Thymus (tissue), 11 donors: ENCODE results near the gene EFCC1. TPM values are rescaled to one million over a fixed set of nuclear protein-coding genes. Genes with fewer than 3 reads are reported as not detected.
"Not testable (repeated sequence)": the region's sequence is repeated elsewhere in the genome, so short reads cannot be mapped to it uniquely, and the experiment has no call there.

Experiments used
- DNase-seq, 9 donors: peaks; one replicate each; pipeline ENCODE4 v3.0.0-alpha.2; 2013; ENCODE audit warnings: low spot score in 9 of 9, low read depth in 6 of 9, missing footprints in 1 of 9
- H3K27ac ChIP-seq, 2 donors: one replicate each; pipeline ENCODE4 v1.5.1; 2013; ENCODE audit warnings: control low read depth in 1 of 2, low read depth in 1 of 2, low read length in 1 of 2, mild to moderate bottlenecking in 1 of 2, moderate library complexity in 1 of 2
- H3K27me3 ChIP-seq, 2 donors: one replicate each; pipeline ENCODE4 v1.5.1; 2013; ENCODE audit warnings: low read length in 1 of 2; ENCODE audit not compliant: control insufficient read depth in 2 of 2, insufficient read depth in 1 of 2
- H3K36me3 ChIP-seq, 2 donors: one replicate each; pipeline ENCODE4 v1.5.1; 2013; ENCODE audit warnings: low read length in 1 of 2, mild to moderate bottlenecking in 1 of 2, moderate library complexity in 1 of 2; ENCODE audit not compliant: control insufficient read depth in 2 of 2, insufficient read depth in 2 of 2
- H3K4me1 ChIP-seq, 2 donors: one replicate each; pipeline ENCODE4 v1.5.1; 2013; ENCODE audit warnings: low read length in 2 of 2; ENCODE audit not compliant: control insufficient read depth in 2 of 2, insufficient read depth in 2 of 2
- H3K4me3 ChIP-seq, 2 donors: one replicate each; pipeline ENCODE4 v1.5.1; 2013; ENCODE audit warnings: low read length in 2 of 2, control low read depth in 1 of 2, mild to moderate bottlenecking in 1 of 2
- H3K9me3 ChIP-seq, 2 donors: one replicate each; pipeline ENCODE4 v1.5.1; 2013; ENCODE audit warnings: low read length in 1 of 2, mild to moderate bottlenecking in 1 of 2; ENCODE audit not compliant: control insufficient read depth in 2 of 2, insufficient read depth in 1 of 2
- WGBS: extraction: QIAGEN DNeasy Blood & Tissue Kit; methylation state at CpG from one replicate; pipeline ENCODE4 v1.1.7; 2013; 5-methylcytosine and 5-hydroxymethylcytosine counted together
- polyA plus RNA-seq: library from polyadenylated mRNA; stranded (reverse); fragments of 200-250 nt; gene quantifications from one replicate; pipeline ENCODE4 v1.2.3, GENCODE V29; 2013
- total RNA-seq: library from RNA; stranded (reverse); fragments of 120-200 nt; gene quantifications from one replicate; pipeline ENCODE4 v1.2.4, GENCODE V29; 2013
- donor health status: healthy.

Gene EFCC1
- total and polyA plus RNA-seq, 2 donors = 1.0 to 1.5 TPM

- not testable (repeated sequence) for H3K27ac ChIP-seq, H3K27me3 ChIP-seq, H3K4me1 ChIP-seq, H3K36me3 ChIP-seq, DNase-seq, H3K4me3 ChIP-seq, H3K9me3 ChIP-seq
- WGBS = 92% methylated on average over 13 of the region's 13 CpGs
Measured at GRCh38 chr3:129069313-129070085, 68.4 kb downstream of the EFCC1 start.

- 72% methylated on average over 8 of the region's 8 CpGs for WGBS
- DNase-seq = no peak
- H3K27ac ChIP-seq = no peak overlapping the region
Measured at GRCh38 chr3:129070086-129070885, 69.2 kb downstream of the EFCC1 start.

DNA sequence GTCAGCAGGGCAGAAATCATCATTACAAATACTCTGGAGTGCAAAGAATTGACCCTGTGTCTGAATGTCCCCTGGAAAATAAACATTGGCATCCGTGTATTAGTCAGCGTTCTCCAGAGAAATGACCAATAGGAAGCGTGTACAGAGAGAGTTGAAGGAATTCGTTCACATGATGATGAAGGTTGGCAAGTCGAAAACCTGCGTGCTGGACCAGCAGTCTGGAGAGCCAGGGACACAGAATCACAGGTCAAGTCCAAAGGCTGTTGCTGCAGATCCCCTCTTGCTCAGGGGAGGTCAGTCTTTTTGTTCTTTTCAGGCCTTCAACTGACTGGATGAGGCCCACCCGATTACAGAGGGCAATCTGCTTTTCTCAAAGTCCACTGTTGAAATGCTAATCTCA is 76.1 kb downstream of the EFCC1 start:
- no peak for DNase-seq
- Histone ChIP-seq H3K27ac (no peak overlapping the region), H3K27me3 (no peaks in the 10 kb centered on the region), H3K4me3 (no peak overlapping the region), H3K4me1 (peaks cover 0 to 7% of the 10 kb centered on the region in 2 donors), H3K36me3 (no peaks in the 10 kb centered on the region), H3K9me3 (no peaks in the 10 kb centered on the region)
- 97% methylated on average over 7 of the region's 7 CpGs for WGBS

More at GRCh38 chr3:129070086-129070885, 69.2 kb downstream of the EFCC1 start:
- H3K4me3 ChIP-seq = no peak overlapping the region
- peaks cover 2 to 4% of the 10 kb centered on the region in 2 donors for H3K4me1 ChIP-seq
- H3K9me3 ChIP-seq = no peaks in the 10 kb centered on the region
- no peaks in the 10 kb centered on the region for H3K36me3 ChIP-seq
- peaks cover 0 to 10% of the 10 kb centered on the region in 2 donors for H3K27me3 ChIP-seq

- WGBS = 98% methylated on average over 8 of the region's 8 CpGs
Measured at GRCh38 chr3:129078510-129078909, 77.4 kb downstream of the EFCC1 start.

DNA sequence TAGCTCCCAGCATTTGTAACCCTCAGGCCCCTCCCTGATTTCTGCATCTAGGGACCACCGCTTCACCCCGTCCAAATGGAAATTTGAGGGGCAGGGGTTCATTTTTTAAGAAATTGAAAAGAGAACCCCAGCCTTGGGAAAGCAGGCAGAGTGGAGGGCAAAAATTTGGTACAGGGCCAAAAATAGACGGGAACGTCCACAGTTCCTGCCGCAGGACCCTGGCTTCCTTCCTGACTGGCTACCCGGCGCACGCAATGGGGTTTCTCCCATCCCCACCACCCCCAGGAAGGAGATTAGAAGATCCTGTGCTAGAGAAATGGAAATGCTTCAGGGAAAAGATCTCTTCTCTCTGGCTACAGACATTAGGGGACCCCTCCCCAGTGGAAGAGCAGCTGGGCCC is 80.4 kb downstream of the EFCC1 start:
- 54% methylated on average over 8 of the region's 8 CpGs for WGBS

More at GRCh38 chr3:129078510-129078909, 77.4 kb downstream of the EFCC1 start:
- no peaks in the 10 kb centered on the region for H3K36me3 ChIP-seq
- no peak overlapping the region for H3K27ac ChIP-seq
- no peaks in the 10 kb centered on the region for H3K9me3 ChIP-seq
- DNase-seq = no peak
- no peaks in the 10 kb centered on the region for H3K27me3 ChIP-seq
- H3K4me3 ChIP-seq = no peak overlapping the region
- H3K4me1 ChIP-seq = peaks cover 0 to 8% of the 10 kb centered on the region in 2 donors

GRCh38 chr3:129082026-129082425 is 80.9 kb downstream of the EFCC1 start:
- no peak overlapping the region for H3K27ac ChIP-seq
- H3K4me3 ChIP-seq = no peak overlapping the region
- H3K4me1 ChIP-seq = peaks cover 0 to 8% of the 10 kb centered on the region in 2 donors
- 72% methylated on average over 9 of the region's 9 CpGs for WGBS
- no peak for DNase-seq
- no peaks in the 10 kb centered on the region for H3K36me3 ChIP-seq
- H3K9me3 ChIP-seq = no peaks in the 10 kb centered on the region
- no peaks in the 10 kb centered on the region for H3K27me3 ChIP-seq

More for the DNA sequence above, 80.4 kb downstream of the EFCC1 start:
- Histone ChIP-seq H3K4me1 (peaks cover 0 to 8% of the 10 kb centered on the region in 2 donors), H3K27ac (no peak overlapping the region), H3K27me3 (no peaks in the 10 kb centered on the region), H3K9me3 (no peaks in the 10 kb centered on the region), H3K36me3 (no peaks in the 10 kb centered on the region), H3K4me3 (no peak overlapping the region)
- no peak for DNase-seq

DNA sequence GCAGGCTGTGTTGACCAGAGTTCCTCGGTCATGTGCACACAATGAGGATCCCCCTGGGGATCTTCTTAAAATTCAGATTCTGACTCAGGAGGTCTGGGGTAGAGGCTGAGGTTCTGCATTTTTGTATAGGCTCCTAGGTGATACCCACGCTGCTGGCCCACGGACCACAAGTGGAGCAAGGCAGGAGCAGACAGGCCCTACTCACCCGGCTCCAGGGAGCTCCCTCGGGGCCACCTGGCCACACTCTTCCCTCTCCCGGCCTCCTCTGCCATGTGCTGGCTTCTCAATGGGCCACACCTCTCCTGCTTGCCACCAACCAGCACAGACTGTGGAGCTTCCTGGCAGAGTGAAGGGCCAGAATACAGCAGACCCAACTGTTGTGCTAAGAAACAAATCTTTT is 83.4 kb downstream of the EFCC1 start:
- DNase-seq = no peak
- Histone ChIP-seq H3K27me3 (no peaks in the 10 kb centered on the region), H3K9me3 (no peaks in the 10 kb centered on the region), H3K4me1 (peaks cover 0 to 11% of the 10 kb centered on the region in 2 donors), H3K27ac (no peak overlapping the region), H3K36me3 (no peaks in the 10 kb centered on the region), H3K4me3 (no peak overlapping the region)
- WGBS = 94% methylated on average over 6 of the region's 6 CpGs

GRCh38 chr3:129085165-129085715 is 84.1 kb downstream of the EFCC1 start:
- peaks cover 0 to 11% of the 10 kb centered on the region in 2 donors for H3K4me1 ChIP-seq
- H3K27me3 ChIP-seq = no peaks in the 10 kb centered on the region
- no peak overlapping the region for H3K27ac ChIP-seq
- no peak for DNase-seq
- 93% methylated on average over 12 of the region's 12 CpGs for WGBS
- H3K36me3 ChIP-seq = no peaks in the 10 kb centered on the region
- no peaks in the 10 kb centered on the region for H3K9me3 ChIP-seq
- H3K4me3 ChIP-seq = no peak overlapping the region

GRCh38 chr3:129085818-129086217 is 84.7 kb downstream of the EFCC1 start:
- 100% methylated on average over 4 of the region's 4 CpGs for WGBS
- no peak overlapping the region for H3K27ac ChIP-seq

More at GRCh38 chr3:129085818-129086217, 84.7 kb downstream of the EFCC1 start:
- no peaks in the 10 kb centered on the region for H3K9me3 ChIP-seq
- no peaks in the 10 kb centered on the region for H3K27me3 ChIP-seq
- H3K4me1 ChIP-seq = peaks cover 0 to 11% of the 10 kb centered on the region in 2 donors
- DNase-seq = no peak
- no peaks in the 10 kb centered on the region for H3K36me3 ChIP-seq
- H3K4me3 ChIP-seq = no peak overlapping the region
